GM21737 (cell line): Measurements from ENCODE around the gene VPS37D.
"Not testable (repeated sequence)": the region's sequence is repeated elsewhere in the genome, so short reads cannot be mapped to it uniquely, and the experiment has no call there.

Source experiments
- ATAC-seq: cut with Tn5 transposase; IDR thresholded peaks from one replicate; pipeline ENCODE4 v1.9.1; 2021; ENCODE audit warnings: mild to moderate bottlenecking, moderate library complexity; ENCODE audit not compliant: unreplicated experiment

Gene VPS37D, protein sequence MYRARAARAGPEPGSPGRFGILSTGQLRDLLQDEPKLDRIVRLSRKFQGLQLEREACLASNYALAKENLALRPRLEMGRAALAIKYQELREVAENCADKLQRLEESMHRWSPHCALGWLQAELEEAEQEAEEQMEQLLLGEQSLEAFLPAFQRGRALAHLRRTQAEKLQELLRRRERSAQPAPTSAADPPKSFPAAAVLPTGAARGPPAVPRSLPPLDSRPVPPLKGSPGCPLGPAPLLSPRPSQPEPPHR

DNA sequence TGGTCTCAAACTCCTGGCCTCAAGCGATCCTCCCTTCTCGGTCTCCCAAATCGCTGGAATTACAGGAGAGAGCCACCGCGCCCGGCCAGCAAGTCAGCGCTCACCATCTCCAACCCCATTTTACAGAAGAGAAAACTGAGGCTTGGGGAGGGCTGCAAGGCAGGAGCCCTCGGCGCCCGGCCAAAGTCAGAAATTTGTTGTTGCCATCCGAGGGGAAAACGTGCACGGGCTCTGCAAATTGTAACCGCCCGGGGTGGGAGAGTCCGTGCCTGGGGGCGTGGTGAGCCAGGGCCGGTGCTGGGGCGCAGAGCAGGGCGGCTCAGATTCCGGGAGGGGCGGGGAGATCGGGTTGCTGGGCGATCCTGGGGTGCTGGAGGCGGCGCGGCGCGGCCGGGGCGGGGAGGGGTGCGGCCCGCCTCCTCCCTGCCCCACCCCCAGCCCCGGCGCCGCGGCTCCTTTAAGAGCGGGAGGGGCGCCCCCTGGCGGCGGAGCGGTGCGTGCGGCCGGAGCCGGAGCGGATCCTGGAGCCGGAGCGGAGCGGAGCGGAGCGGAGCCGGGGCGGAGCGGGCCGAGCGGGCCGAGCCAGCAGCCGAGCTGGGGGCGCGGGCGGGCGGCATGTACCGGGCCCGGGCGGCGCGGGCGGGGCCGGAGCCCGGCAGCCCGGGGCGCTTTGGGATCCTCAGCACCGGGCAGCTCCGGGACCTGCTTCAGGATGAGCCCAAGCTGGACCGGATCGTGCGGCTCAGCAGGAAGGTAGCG is at the start of gene VPS37D:
TSS of gene VPS37D (plus strand) at position 488 of the 759 bp plus-strand sequence. CDS start at position 616, 128 bp downstream.
- ATAC-seq = peak; percentile 82

DNA sequence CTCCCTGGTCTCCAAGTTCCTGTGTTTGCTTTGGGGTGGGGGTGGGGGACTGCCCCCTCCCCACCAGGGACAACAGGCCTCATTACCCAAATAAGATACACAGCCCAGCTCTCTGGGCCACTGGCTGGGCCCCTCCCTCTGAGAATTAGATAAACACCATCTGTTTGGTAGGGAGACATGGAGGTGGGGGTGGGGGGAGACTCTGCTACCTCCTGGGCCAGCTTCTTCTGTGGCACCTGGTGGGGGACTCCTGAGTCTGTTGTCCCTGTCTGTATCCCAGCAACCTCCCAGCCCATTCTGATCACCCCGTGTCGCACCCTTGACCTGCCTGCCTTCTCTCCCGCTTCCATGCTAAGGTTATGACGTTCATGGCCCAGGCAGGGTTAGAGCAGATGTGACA is 49.1 kb upstream of the VPS37D start:
- ATAC-seq = no peak

GRCh38 chr7:73619394-73619793 is 48.2 kb upstream of the VPS37D start:
- ATAC-seq = not testable (repeated sequence)

- no peak for ATAC-seq
These were observed 46.2 kb upstream of the VPS37D start for GRCh38 chr7:73621168-73622063.

DNA sequence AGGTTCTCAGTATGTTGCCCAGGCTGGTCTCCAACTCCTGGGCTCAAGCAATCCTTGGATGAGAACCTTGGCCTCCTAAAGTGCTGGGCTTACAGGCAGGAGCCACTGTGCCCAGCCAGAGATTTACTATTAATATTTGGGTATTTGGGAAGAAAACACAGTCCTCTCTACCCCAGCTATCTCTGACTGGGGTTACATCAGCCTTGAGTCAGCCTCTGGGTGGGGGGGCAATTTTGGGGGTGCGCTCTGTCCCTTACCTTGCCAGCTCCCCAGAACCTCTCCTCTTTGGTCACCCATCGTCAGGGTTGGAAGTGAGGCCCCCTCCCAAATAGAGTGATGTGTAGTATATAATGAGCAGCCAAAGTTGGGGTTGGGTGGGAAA is 45.1 kb upstream of the VPS37D start:
- no peak for ATAC-seq

GRCh38 chr7:73622909-73623797 is 44.5 kb upstream of the VPS37D start:
- ATAC-seq = no peak

GRCh38 chr7:73623798-73624668 is 43.6 kb upstream of the VPS37D start, which contains the start of gene MLXIPL:
TSS of gene MLXIPL (minus strand) at chr7:73624522. CDS start at chr7:73624492, 30 bp downstream.
- ATAC-seq = no peak

- no peak for ATAC-seq
These were observed 43.0 kb upstream of the VPS37D start for GRCh38 chr7:73624669-73625001.

DNA sequence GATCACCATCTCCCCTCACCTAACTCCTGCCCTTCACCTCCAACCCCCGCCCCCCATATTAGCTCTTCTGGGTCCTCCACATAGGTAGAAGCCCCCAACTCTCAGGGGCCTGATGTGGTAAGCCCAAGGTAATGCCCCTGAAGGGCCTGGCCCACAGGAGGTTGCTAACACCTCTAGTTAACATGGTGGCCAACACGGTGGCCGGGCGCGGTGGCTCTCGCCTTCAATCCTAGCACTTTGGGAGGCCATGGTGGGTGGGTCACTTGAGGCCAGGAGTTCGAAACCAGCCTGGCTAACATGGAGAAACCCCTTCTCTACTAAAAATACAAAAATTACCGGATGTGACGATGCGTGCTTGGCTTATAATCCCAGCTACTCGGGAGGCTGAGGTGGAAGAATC is 42.4 kb upstream of the VPS37D start:
- no peak for ATAC-seq

- no peak for ATAC-seq
These were observed 40.8 kb upstream of the VPS37D start for GRCh38 chr7:73626814-73627213.

GRCh38 chr7:73628504-73628903 is 39.1 kb upstream of the VPS37D start:
- no peak for ATAC-seq

DNA sequence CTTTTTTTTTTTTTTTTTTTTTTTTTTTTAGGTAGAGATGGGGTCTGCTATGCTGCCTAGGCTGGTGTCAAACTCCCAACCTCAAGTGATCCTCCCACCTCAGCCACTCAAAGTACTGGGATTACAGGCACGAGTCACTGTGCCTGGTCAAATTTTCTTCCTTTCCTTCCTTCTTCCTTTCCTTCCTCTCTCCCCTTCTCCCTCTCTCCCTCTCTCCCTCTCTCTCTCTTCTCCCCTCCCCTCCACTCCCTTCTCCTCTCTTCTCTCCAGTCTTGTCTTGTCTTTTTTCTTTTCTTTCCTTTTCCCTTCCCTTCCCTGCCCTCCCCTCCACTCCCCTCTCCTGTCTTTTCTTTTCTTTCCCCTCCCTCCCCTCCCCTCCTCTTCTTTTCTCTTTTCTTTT is 36.1 kb upstream of the VPS37D start:
- no peak for ATAC-seq

DNA sequence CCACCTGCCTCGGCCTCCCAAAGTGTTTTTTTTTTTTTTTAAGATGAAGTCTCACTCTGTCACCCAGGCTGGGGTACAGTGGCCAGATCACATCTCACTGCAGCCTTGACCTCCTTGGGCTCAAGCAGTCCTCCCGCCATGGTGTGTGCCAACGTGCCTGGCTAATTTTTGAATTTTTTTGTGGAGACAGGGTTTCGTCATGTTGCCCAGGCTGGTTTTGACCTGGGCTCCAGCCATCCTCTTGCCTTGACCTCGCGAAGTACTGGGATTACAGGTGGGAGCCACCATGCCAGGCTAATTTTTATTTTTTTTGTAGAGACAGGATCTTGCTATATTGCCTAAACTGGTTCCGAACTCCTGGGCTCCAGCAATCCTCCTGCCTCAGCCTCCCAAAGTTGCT is 34.3 kb upstream of the VPS37D start:
- ATAC-seq = no peak

- ATAC-seq = no peak
These were observed 33.8 kb upstream of the VPS37D start for GRCh38 chr7:73633844-73634243.

- ATAC-seq = no peak
These were observed 32.0 kb upstream of the VPS37D start for GRCh38 chr7:73635428-73636200.

DNA sequence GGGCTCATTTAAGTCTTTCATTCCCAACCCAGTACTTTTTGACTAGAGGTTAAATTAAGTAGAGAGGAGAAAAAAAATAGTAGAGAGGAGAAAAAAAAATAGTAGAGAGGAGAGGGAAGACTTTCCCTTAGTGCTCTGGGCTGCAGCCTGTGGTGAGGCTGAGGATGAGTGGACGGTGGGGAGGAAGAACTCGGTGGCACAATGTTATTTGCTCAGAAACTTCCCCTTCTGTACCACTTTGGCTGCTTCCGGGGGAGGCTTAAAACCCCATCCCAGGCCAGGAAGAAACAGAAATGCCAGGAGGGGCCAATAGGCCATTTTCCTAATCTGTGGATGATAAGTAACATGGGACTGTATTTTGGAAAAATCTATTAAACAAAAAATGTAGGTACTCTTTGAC is 28.7 kb upstream of the VPS37D start:
- no peak for ATAC-seq

- no peak for ATAC-seq
These were observed 24.8 kb upstream of the VPS37D start for GRCh38 chr7:73642834-73643233.

DNA sequence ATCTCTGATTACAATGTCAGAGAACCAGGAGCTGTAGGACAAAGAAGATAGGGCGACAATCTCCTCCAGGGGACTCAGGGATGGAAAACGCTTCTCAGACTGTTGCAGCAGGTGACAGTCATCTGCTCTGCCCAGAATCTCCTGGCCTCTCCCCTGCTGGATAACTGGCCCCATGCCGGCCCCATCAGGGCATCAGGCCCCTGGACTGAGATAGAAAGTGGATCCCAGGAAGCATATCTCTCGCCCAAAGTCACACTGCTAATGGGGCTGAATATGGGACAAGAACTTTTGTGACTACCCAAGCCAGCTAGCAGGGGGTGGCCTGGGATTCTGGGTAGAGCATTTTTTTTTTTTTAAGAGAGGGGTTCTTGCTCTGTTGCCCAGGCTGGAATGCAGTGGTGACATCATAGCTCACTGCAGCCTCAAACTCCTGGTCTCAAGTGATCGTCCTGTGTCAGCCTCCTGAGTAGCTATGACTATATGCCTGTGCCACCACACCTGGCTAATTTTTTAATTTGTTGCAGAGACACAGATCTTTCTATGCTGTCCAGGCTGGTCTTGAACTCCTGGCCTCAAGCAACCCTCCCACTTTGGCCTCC is 22.8 kb upstream of the VPS37D start:
- ATAC-seq = no peak
